Measurements from ENCODE around the gene COX4I1.

The COX4I1 gene

GRCh38 chr16:85799497-85800320, at the start of gene COX4I1, which contains the start of gene EMC8:
TSS of gene COX4I1 (plus strand) at chr16:85799695. CDS start at chr16:85801206, 1,511 bp downstream.
TSS of gene EMC8 (minus strand) at chr16:85799544. CDS start at chr16:85799295, 249 bp downstream.
- peak; percentile 56 for DNase-seq (ENCODE audit: low read depth)

- no peak for DNase-seq (ENCODE audit: low read depth)
Observed at GRCh38 chr16:85749771-85750145, 49.7 kb upstream of the COX4I1 start.

GRCh38 chr16:85750146-85750826, 49.2 kb upstream of the COX4I1 start:
- DNase-seq (ENCODE audit: low read depth): no peak

- DNase-seq (ENCODE audit: low read depth): no peak
Observed at GRCh38 chr16:85750827-85751697, 48.4 kb upstream of the COX4I1 start, which contains the start of gene C16orf74. TSS of gene C16orf74 (minus strand) at chr16:85751096. CDS start at chr16:85735217, 15,879 bp downstream.

- DNase-seq (ENCODE audit: low read depth): no peak
Observed at GRCh38 chr16:85751698-85752501, 47.6 kb upstream of the COX4I1 start.

- DNase-seq (ENCODE audit: low read depth): no peak
Observed at GRCh38 chr16:85752511-85753420, 46.7 kb upstream of the COX4I1 start.

GRCh38 chr16:85753559-85753958, 45.9 kb upstream of the COX4I1 start:
- no peak for DNase-seq (ENCODE audit: low read depth)

- no peak for DNase-seq (ENCODE audit: low read depth)
Observed at GRCh38 chr16:85753976-85754375, 45.5 kb upstream of the COX4I1 start.

- no peak for DNase-seq (ENCODE audit: low read depth)
Observed at GRCh38 chr16:85754413-85754812, 45.1 kb upstream of the COX4I1 start.

- DNase-seq (ENCODE audit: low read depth): no peak
Observed at GRCh38 chr16:85755929-85756768, 43.3 kb upstream of the COX4I1 start.

GRCh38 chr16:85757341-85757822, 42.1 kb upstream of the COX4I1 start:
- no peak for DNase-seq (ENCODE audit: low read depth)

GRCh38 chr16:85759136-85759535, 40.4 kb upstream of the COX4I1 start:
- DNase-seq (ENCODE audit: low read depth): no peak

GRCh38 chr16:85759631-85760419, 39.7 kb upstream of the COX4I1 start:
- no peak for DNase-seq (ENCODE audit: low read depth)

- no peak for DNase-seq (ENCODE audit: low read depth)
Observed at GRCh38 chr16:85761861-85762260, 37.6 kb upstream of the COX4I1 start.

- DNase-seq (ENCODE audit: low read depth): no peak
Observed at GRCh38 chr16:85762970-85763369, 36.5 kb upstream of the COX4I1 start.

- DNase-seq (ENCODE audit: low read depth): no peak
Observed at GRCh38 chr16:85763616-85764015, 35.9 kb upstream of the COX4I1 start.

- DNase-seq (ENCODE audit: low read depth): no peak
Observed at GRCh38 chr16:85765211-85765610, 34.3 kb upstream of the COX4I1 start.

GRCh38 chr16:85765767-85766166, 33.7 kb upstream of the COX4I1 start:
- DNase-seq (ENCODE audit: low read depth): no peak

Data from GM04503 (cell line).